ENCODE data around the gene RPUSD4.

RPUSD4 gene

GRCh38 chr11:126157326-126158030 is 54.0 kb downstream of the RPUSD4 start:
- no peak for DNase-seq (ENCODE audit: low spot score)

GRCh38 chr11:126156814-126157213 is 54.6 kb downstream of the RPUSD4 start:
- DNase-seq (ENCODE audit: low spot score) = no peak

- DNase-seq (ENCODE audit: low spot score) = no peak
Measured at GRCh38 chr11:126155402-126156187, 55.9 kb downstream of the RPUSD4 start.

GRCh38 chr11:126154691-126155090 is 56.8 kb downstream of the RPUSD4 start:
- no peak for DNase-seq (ENCODE audit: low spot score)

GRCh38 chr11:126153972-126154371 is 57.5 kb downstream of the RPUSD4 start:
- DNase-seq (ENCODE audit: low spot score) = peak; percentile 35

- no peak for DNase-seq (ENCODE audit: low spot score)
Measured at GRCh38 chr11:126153006-126153405, 58.4 kb downstream of the RPUSD4 start.

GRCh38 chr11:126152586-126152985 is 58.9 kb downstream of the RPUSD4 start:
- DNase-seq (ENCODE audit: low spot score) = no peak

- no peak for DNase-seq (ENCODE audit: low spot score)
Measured at GRCh38 chr11:126152152-126152551, 59.3 kb downstream of the RPUSD4 start.
